GM23338 (cell line): ENCODE measurements around the gene SNRNP35. TPM values are rescaled to one million over a fixed set of nuclear protein-coding genes. Genes with fewer than 3 reads are reported as not detected.
"Not testable (repeated sequence)": the region's sequence is repeated elsewhere in the genome, so short reads cannot be mapped to it uniquely, and the experiment has no call there.

Experiments used
- ATAC-seq: fragments of 200-7000 bp; cut with Tn5 transposase; 3 replicates; pipeline ENCODE4 v1.9.1; 2020
- DNase-seq: peaks from one replicate; pipeline ENCODE4 v3.0.0-alpha.2; 2015; ENCODE audit warnings: low spot score
- H2AFZ ChIP-seq: fragments of 200-600 bp; sonication (generic); 2 replicates; pipeline ENCODE4 v1.8.0; 2016; ENCODE audit warnings: antibody characterized with exemption, mild to moderate bottlenecking, moderate library complexity
- H3F3A ChIP-seq: fragments of 200-600 bp; sonication (generic); replicated peaks from 2 replicates; pipeline ENCODE4 v1.8.0; 2017; ENCODE audit warnings: antibody characterized with exemption, mixed run types, low read depth
- H3K27ac ChIP-seq: fragments of 200-600 bp; sonication (generic); 2 replicates; pipeline ENCODE4 v1.6.1; 2016; ENCODE audit warnings: low read depth
- H3K27me3 ChIP-seq: fragments of 200-600 bp; sonication (generic); 2 replicates; pipeline ENCODE4 v1.8.0; 2016; ENCODE audit warnings: mild to moderate bottlenecking, mixed run types, moderate library complexity; ENCODE audit not compliant: insufficient read depth
- H3K36me3 ChIP-seq: fragments of 200-600 bp; sonication (generic); 2 replicates; pipeline ENCODE4 v1.8.0; 2016; ENCODE audit warnings: mild to moderate bottlenecking; ENCODE audit not compliant: insufficient read depth
- H3K4me1 ChIP-seq: fragments of 200-600 bp; sonication (generic); 2 replicates; pipeline ENCODE4 v1.8.0; 2016; ENCODE audit warnings: mild to moderate bottlenecking, moderate library complexity; ENCODE audit not compliant: insufficient read depth
- H3K4me2 ChIP-seq: fragments of 200-600 bp; sonication (generic); 2 replicates; pipeline ENCODE4 v1.7.1; 2017; ENCODE audit warnings: mixed run types
- H3K4me3 ChIP-seq: fragments of 200-600 bp; sonication (generic); 2 replicates; pipeline ENCODE4 v1.6.1; 2016; ENCODE audit warnings: mixed run types
- H3K79me2 ChIP-seq: fragments of 200-600 bp; sonication (generic); replicated peaks from 2 replicates; pipeline ENCODE4 v1.8.0; 2017; ENCODE audit warnings: mild to moderate bottlenecking; ENCODE audit not compliant: insufficient read depth
- H3K9me2 ChIP-seq: fragments of 200-600 bp; sonication (generic); 2 replicates; pipeline ENCODE4 v1.8.0; 2017; ENCODE audit not compliant: insufficient read depth
- H4K20me1 ChIP-seq: fragments of 200-600 bp; sonication (generic); replicated peaks from 2 replicates; pipeline ENCODE4 v1.8.0; 2017; ENCODE audit warnings: mild to moderate bottlenecking; ENCODE audit not compliant: insufficient read depth
- H3K27ac Mint-ChIP-seq: 2 replicates; pipeline ENCODE4 v1.8.0; 2020; ENCODE audit warnings: inconsistent platforms, mild to moderate bottlenecking, moderate library complexity, mixed read lengths
- H3K27me3 Mint-ChIP-seq: 3 replicates; pipeline ENCODE4 v1.8.0; 2022; ENCODE audit warnings: low read depth, mild to moderate bottlenecking, moderate library complexity, mixed read lengths, inconsistent platforms; ENCODE audit not compliant: insufficient read depth, poor library complexity
- H3K36me3 Mint-ChIP-seq: 3 replicates; pipeline ENCODE4 v1.8.0; 2021; ENCODE audit warnings: low read depth, mild to moderate bottlenecking, inconsistent platforms, moderate library complexity, mixed read lengths
- H3K4me1 Mint-ChIP-seq: 3 replicates; pipeline ENCODE4 v1.8.0; 2020; ENCODE audit warnings: mild to moderate bottlenecking, inconsistent platforms, mixed read lengths
- H3K4me3 Mint-ChIP-seq: 3 replicates; pipeline ENCODE4 v1.8.0; 2021; ENCODE audit warnings: moderate library complexity, mild to moderate bottlenecking, inconsistent platforms, mixed read lengths
- H3K9me3 Mint-ChIP-seq: 3 replicates; pipeline ENCODE4 v1.8.0; 2020; ENCODE audit warnings: moderate library complexity, mild to moderate bottlenecking, inconsistent platforms, mixed read lengths
- CREB1 ChIP-seq: fragments of 250-450 bp; sonication (Bioruptor Pico); IDR thresholded peaks from 2 replicates; pipeline ENCODE4 v1.5.0; 2020; ENCODE audit warnings: low read depth, mild to moderate bottlenecking, moderate library complexity
- EZH2 ChIP-seq: fragments of 200-600 bp; sonication (generic); IDR thresholded peaks from one replicate; pipeline ENCODE4 v1.8.0; 2017; ENCODE audit warnings: antibody characterized with exemption, mild to moderate bottlenecking, low read depth; ENCODE audit not compliant: unreplicated experiment
- EZH2phosphoT487 ChIP-seq: fragments of 200-600 bp; sonication (generic); IDR thresholded peaks from one replicate; pipeline ENCODE4 v1.8.1; 2018; ENCODE audit warnings: antibody characterized with exemption; ENCODE audit not compliant: unreplicated experiment
- JUNB ChIP-seq: IDR thresholded peaks from one replicate; pipeline ENCODE4 v1.6.1; 2016; ENCODE audit warnings: antibody characterized with exemption; ENCODE audit not compliant: unreplicated experiment
- NANOG ChIP-seq: IDR thresholded peaks from 2 replicates; pipeline ENCODE4 v1.6.1; 2016; ENCODE audit warnings: antibody characterized with exemption, borderline replicate concordance
- POLR2AphosphoS5 ChIP-seq: IDR thresholded peaks from 2 replicates; pipeline ENCODE4 v1.6.1; 2016; ENCODE audit warnings: antibody characterized with exemption, low read depth
- STAT1 ChIP-seq: IDR thresholded peaks from one replicate; pipeline ENCODE4 v1.6.1; 2016; ENCODE audit warnings: antibody characterized with exemption; ENCODE audit not compliant: unreplicated experiment
- ZNF114 ChIP-seq: fragments of 250-450 bp; sonication (Bioruptor Pico); IDR thresholded peaks from 2 replicates; pipeline ENCODE4 v1.5.0; 2020; ENCODE audit warnings: mild to moderate bottlenecking, moderate library complexity
- ZNF331 ChIP-seq: fragments of 250-450 bp; sonication (Bioruptor Pico); IDR thresholded peaks from 2 replicates; pipeline ENCODE4 v1.5.0; 2020; ENCODE audit warnings: low read depth, mild to moderate bottlenecking, moderate library complexity
- polyA plus RNA-seq: library from polyadenylated mRNA; unstranded; fragments of >200 nt; fragmentation: Nextera tagmentation; extraction: Ambion mirVana; gene quantifications from 2 replicates; pipeline ENCODE4 v1.2.1, GENCODE V29; 2016
- total RNA-seq: library from RNA; depleted of rRNA; stranded (reverse); fragments of >200 nt; shearing (Covaris generic); gene quantifications from 2 replicates; pipeline ENCODE4 v1.2.3, GENCODE V29; 2014
- TF ChIP-seq, protein P1 (sequence below): IDR thresholded peaks from 2 replicates; pipeline ENCODE4 v1.6.1; 2016; ENCODE audit warnings: antibody characterized with exemption
- TF ChIP-seq, protein P2 (sequence below): IDR thresholded peaks from one replicate; pipeline ENCODE4 v1.6.1; 2018; ENCODE audit warnings: antibody characterized with exemption; ENCODE audit not compliant: unreplicated experiment
- TF ChIP-seq, protein P3 (sequence below), 2 experiments: fragments of 200-600 bp in 1 of 2; sonication (generic) in 1 of 2; conservative IDR thresholded peaks; 2 replicates each; pipeline versions ENCODE4 v1.5.1 to v1.6.1; 2016 to 2017; ENCODE audit warnings: antibody characterized with exemption in 2 of 2, low read depth in 2 of 2, mild to moderate bottlenecking in 2 of 2, moderate library complexity in 1 of 2

Gene SNRNP35
- total and polyA plus RNA-seq, 2 experiments from 2014 or later: 8.4 to 38.4 TPM

DNA sequence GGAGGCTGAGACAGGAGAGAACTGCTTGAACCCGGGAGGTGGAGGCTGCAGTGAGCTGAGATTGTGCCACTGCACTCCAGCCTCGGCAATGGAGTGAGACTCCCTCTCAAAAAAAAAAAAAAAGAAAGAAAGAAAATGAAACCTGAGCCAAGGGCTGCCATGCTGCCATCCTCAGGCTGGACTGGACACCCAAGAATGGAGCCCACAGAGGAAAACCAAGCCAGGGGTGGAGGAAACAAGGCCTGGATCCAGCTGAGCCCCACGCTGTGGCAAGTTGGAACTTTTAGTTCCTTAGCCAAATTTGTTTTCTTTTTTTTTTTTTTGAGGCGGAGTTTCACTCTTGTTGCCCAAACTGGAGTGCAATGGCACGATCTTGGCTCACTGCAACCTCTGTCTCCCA is 23.3 kb downstream of the SNRNP35 start:
- H3K4me2 ChIP-seq, H3K27ac Mint-ChIP-seq, ATAC-seq, H3F3A ChIP-seq, H3K9me2 ChIP-seq, H2AFZ ChIP-seq, H3K4me3 Mint-ChIP-seq, H3K36me3 Mint-ChIP-seq, H3K4me1 Mint-ChIP-seq, H3K9me3 Mint-ChIP-seq, H3K27me3 ChIP-seq, H3K27ac ChIP-seq, H3K4me3 ChIP-seq, H3K36me3 ChIP-seq, H3K79me2 ChIP-seq, DNase-seq, H4K20me1 ChIP-seq, H3K4me1 ChIP-seq: not testable (repeated sequence)
- peaks cover 14% of the 10 kb centered on the region for H3K27me3 Mint-ChIP-seq

DNA sequence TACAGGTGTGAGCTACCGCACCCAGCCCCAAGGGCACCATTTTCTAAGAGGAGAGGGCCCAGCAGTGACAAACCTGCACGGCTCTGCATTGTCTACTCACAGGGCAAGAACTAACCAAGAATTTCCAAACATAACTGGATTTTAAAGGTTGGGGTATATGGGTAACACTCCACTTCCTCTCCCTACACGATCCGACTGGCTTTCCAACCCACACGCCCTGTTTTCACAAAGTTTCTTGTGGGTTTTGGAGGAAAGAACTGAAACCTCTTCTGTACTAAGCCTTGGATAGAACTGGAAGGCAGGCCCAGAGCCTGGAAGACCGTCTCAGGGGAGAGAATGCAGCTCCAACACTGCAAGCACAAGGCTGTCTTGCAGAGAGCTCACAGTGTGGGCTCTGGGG is 24.9 kb downstream of the SNRNP35 start:
- H3K27ac Mint-ChIP-seq: no peak overlapping the region
- no peaks in the 10 kb centered on the region; the same call in 2 of the 3 replicates for H3K4me1 Mint-ChIP-seq
- Histone ChIP-seq H3K4me2 (no peak overlapping the region), H3K79me2 (no peaks in the 10 kb centered on the region), H2AFZ (no peak overlapping the region), H3K4me3 (no peak overlapping the region), H3K4me1 (no peaks in the 10 kb centered on the region), H3K36me3 (no peaks in the 10 kb centered on the region), H3F3A (no peaks in the 10 kb centered on the region), H3K27me3 (no peaks in the 10 kb centered on the region), H4K20me1 (no peaks in the 10 kb centered on the region), H3K27ac (no peak overlapping the region), H3K9me2 (no peaks in the 10 kb centered on the region)
- H3K27me3 Mint-ChIP-seq: peaks cover 20% of the 10 kb centered on the region
- DNase-seq (no peak), ATAC-seq (no peak)
- no peaks in the 10 kb centered on the region; the same call in 2 of the 3 replicates for H3K36me3 Mint-ChIP-seq
- no peak overlapping the region for H3K4me3 Mint-ChIP-seq
- H3K9me3 Mint-ChIP-seq: no peaks in the 10 kb centered on the region; the same call in 2 of the 3 replicates
- TF ChIP-seq, protein P1, sequence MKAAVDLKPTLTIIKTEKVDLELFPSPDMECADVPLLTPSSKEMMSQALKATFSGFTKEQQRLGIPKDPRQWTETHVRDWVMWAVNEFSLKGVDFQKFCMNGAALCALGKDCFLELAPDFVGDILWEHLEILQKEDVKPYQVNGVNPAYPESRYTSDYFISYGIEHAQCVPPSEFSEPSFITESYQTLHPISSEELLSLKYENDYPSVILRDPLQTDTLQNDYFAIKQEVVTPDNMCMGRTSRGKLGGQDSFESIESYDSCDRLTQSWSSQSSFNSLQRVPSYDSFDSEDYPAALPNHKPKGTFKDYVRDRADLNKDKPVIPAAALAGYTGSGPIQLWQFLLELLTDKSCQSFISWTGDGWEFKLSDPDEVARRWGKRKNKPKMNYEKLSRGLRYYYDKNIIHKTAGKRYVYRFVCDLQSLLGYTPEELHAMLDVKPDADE: no peak
- TF ChIP-seq JUNB: no peak
- TF ChIP-seq ZNF331 (CRISPR knock-in tag): no peak
- TF ChIP-seq ZNF114 (CRISPR knock-in tag): no peak
- no peak for TF ChIP-seq EZH2
- no peak for TF ChIP-seq POLR2AphosphoS5
- TF ChIP-seq, protein P2, sequence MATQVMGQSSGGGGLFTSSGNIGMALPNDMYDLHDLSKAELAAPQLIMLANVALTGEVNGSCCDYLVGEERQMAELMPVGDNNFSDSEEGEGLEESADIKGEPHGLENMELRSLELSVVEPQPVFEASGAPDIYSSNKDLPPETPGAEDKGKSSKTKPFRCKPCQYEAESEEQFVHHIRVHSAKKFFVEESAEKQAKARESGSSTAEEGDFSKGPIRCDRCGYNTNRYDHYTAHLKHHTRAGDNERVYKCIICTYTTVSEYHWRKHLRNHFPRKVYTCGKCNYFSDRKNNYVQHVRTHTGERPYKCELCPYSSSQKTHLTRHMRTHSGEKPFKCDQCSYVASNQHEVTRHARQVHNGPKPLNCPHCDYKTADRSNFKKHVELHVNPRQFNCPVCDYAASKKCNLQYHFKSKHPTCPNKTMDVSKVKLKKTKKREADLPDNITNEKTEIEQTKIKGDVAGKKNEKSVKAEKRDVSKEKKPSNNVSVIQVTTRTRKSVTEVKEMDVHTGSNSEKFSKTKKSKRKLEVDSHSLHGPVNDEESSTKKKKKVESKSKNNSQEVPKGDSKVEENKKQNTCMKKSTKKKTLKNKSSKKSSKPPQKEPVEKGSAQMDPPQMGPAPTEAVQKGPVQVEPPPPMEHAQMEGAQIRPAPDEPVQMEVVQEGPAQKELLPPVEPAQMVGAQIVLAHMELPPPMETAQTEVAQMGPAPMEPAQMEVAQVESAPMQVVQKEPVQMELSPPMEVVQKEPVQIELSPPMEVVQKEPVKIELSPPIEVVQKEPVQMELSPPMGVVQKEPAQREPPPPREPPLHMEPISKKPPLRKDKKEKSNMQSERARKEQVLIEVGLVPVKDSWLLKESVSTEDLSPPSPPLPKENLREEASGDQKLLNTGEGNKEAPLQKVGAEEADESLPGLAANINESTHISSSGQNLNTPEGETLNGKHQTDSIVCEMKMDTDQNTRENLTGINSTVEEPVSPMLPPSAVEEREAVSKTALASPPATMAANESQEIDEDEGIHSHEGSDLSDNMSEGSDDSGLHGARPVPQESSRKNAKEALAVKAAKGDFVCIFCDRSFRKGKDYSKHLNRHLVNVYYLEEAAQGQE: no peak
- TF ChIP-seq CREB1 (CRISPR knock-in tag): no peak
- no peak for TF ChIP-seq STAT1
- TF ChIP-seq, protein P3, sequence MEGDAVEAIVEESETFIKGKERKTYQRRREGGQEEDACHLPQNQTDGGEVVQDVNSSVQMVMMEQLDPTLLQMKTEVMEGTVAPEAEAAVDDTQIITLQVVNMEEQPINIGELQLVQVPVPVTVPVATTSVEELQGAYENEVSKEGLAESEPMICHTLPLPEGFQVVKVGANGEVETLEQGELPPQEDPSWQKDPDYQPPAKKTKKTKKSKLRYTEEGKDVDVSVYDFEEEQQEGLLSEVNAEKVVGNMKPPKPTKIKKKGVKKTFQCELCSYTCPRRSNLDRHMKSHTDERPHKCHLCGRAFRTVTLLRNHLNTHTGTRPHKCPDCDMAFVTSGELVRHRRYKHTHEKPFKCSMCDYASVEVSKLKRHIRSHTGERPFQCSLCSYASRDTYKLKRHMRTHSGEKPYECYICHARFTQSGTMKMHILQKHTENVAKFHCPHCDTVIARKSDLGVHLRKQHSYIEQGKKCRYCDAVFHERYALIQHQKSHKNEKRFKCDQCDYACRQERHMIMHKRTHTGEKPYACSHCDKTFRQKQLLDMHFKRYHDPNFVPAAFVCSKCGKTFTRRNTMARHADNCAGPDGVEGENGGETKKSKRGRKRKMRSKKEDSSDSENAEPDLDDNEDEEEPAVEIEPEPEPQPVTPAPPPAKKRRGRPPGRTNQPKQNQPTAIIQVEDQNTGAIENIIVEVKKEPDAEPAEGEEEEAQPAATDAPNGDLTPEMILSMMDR (conservative IDR thresholded peaks at IDR 0.05; ENCODE audit: low read depth in 2 of 2): no peak
- no peak for TF ChIP-seq NANOG
- TF ChIP-seq EZH2phosphoT487: no peak
